Left renal cortex interstitium (tissue), 4 donors: ENCODE results near the gene ATP9B. TPM values are rescaled to one million over a fixed set of nuclear protein-coding genes. Genes with fewer than 3 reads are reported as not detected.
"Not testable (repeated sequence)": the region's sequence is repeated elsewhere in the genome, so short reads cannot be mapped to it uniquely, and the experiment has no call there.

Experiments
- DNase-seq, 4 donors: peaks; one replicate each; pipeline ENCODE4 v3.0.0-alpha.2; 2013; ENCODE audit warnings: low read depth in 4 of 4, low spot score in 2 of 4, missing footprints in 1 of 4
- polyA plus RNA-seq, 4 donors: library from polyadenylated mRNA; unstranded; fragments of 120-200 nt; gene quantifications; one replicate each; pipeline ENCODE4 v1.2.1, GENCODE V29; 2013; ENCODE audit not compliant: insufficient read length in 4 of 4

The ATP9B gene
- polyA plus RNA-seq, 4 donors, result 27.9 to 36.8 (median 35.9) TPM

GRCh38 chr18:79227621-79228020, 158.4 kb downstream of the ATP9B start:
- no peak for DNase-seq

GRCh38 chr18:79229431-79229830, 160.2 kb downstream of the ATP9B start:
- DNase-seq, result no peak

GRCh38 chr18:79234438-79234837, 165.2 kb downstream of the ATP9B start:
- DNase-seq, result no peak

DNA sequence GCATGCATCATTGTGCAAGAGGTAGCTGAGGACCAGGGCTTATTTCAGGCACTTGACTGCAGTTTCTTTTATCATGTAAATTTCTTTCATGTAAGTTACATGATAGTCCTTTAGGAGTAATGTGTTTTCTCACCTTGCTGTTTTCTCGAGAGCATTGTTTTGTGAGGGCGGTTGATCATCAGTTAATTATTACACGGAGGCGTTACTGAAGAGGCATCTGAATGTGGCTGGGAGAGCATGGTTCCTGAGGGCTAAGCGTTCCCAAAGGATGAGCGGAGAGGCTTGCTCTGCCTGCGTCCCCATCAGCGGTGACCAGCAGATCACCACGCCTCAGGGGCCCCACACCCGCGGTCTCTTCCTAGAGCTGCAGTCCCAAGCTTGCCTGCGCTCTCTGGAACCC, 170.4 kb downstream of the ATP9B start:
- no peak for DNase-seq

- DNase-seq, result no peak
Measured at GRCh38 chr18:79241755-79242154, 172.6 kb downstream of the ATP9B start.

GRCh38 chr18:79242246-79242645, 173.1 kb downstream of the ATP9B start:
- DNase-seq, result no peak

- no peak for DNase-seq
Measured at GRCh38 chr18:79245517-79246001, 176.4 kb downstream of the ATP9B start.

- peak in 3 of 4 donors; percentile 45 to 56 (median 48) for DNase-seq
Measured at GRCh38 chr18:79246309-79247108, 177.3 kb downstream of the ATP9B start.

DNA sequence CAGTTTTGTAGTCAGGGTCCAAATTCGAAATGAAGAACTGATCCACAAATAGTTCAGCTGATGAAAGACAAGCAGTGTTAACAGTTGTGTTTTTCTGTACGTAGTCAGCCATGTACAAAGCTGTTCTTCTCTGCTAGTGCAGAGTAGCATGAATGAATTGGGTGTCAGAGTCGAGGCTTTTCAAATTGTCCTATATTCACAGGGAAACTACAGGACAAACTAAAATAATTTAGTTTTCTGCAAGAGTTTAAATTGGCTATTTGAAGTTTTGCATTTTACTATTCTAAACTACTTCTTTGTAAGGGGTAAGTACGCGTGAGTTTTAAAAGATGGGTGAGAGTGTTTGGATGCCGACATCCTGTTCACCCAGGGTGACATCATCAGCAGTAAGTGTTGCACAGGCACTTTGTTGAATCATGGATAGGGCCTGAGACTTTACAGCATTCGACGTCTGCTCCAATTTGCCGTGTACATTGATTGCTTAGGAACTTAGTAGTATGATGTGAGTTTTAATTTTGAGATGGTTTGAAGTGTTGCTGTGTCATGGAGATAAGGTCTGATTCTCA, 179.4 kb downstream of the ATP9B start:
- no peak for DNase-seq

GRCh38 chr18:79250301-79250981, 181.2 kb downstream of the ATP9B start:
- DNase-seq, result no peak

DNA sequence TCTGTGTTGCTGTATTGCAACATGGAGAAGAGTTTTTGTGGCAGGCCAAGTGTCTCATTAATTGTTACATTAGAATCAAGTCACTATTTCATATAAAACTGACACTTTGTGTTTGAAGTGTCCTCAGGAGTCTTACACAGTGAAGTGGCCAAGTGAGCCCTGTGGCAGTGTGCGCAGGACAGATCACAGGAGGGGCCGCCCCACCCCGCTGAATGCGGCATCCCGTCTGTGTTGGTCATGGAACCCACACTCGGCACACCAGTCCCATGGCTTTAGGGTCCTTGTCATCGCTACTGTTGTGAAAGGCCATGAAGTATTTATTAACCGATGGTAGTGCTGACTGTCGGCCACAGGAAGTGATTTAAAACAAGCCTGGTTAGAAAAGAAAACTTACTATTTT, 181.8 kb downstream of the ATP9B start:
- DNase-seq, result no peak

- DNase-seq, result no peak
Measured at GRCh38 chr18:79252904-79253633, 183.9 kb downstream of the ATP9B start.

GRCh38 chr18:79257480-79257879, 188.3 kb downstream of the ATP9B start:
- DNase-seq, result no peak

- no peak for DNase-seq
Measured at GRCh38 chr18:79258447-79258846, 189.3 kb downstream of the ATP9B start.

DNA sequence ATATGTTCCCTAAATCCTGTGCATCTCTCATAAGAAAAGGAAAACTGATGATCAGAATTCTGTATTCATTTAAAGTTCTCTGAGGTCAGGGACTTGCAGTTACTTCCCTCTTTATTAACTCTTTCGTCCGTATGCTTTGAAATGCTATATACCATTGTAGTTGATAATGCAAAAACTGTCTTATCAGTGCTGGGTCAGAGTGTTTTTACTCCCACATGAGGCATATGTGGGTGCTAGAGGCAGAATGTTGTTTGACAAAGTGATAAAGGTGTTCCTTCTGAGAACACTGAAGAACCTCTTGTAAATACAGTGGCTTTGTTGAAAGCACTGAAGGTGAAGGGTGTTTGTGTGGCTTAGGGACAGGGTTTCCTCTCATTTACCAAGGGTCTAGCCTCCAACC, 190.0 kb downstream of the ATP9B start:
- DNase-seq, result no peak

GRCh38 chr18:79260023-79260422, 190.8 kb downstream of the ATP9B start:
- no peak for DNase-seq

DNA sequence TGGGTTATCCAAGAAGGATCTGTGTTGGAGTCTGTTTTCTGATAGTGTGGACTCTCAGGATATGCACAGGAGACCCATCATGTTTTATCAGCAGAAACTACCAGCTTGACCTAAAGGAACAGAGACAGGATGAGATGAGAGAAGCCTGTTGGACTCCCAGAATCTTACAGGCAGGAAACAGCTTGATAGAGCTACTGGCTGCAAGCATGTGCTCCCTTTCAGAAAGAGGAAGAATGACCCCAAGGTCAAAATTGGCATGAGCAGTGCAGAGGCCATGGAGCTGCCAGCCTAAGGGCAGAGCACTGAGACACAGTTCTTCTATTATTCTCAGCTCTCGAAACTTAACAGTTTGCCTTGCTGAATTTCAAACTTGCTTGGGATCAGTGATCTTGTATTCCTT, 191.3 kb downstream of the ATP9B start:
- DNase-seq, result no peak

GRCh38 chr18:79265068-79265467, 195.9 kb downstream of the ATP9B start:
- not testable (repeated sequence) for DNase-seq

- DNase-seq, result not testable (repeated sequence)
Measured at GRCh38 chr18:79271812-79272211, 202.6 kb downstream of the ATP9B start.

- no peak for DNase-seq
Measured at GRCh38 chr18:79272916-79273315, 203.7 kb downstream of the ATP9B start.

- DNase-seq, result no peak
Measured at GRCh38 chr18:79274823-79275222, 205.6 kb downstream of the ATP9B start.
